DOHH2 (cell line): ENCODE data around the gene RP2.

ENCODE experiments used
- CTCF ChIP-seq: fragments of 200-600 bp; sonication (generic); IDR thresholded peaks from one replicate; pipeline ENCODE4 v1.5.1; 2014; ENCODE audit warnings: antibody characterized with exemption, mild to moderate bottlenecking, low read depth, low read length; ENCODE audit not compliant: poor library complexity, severe bottlenecking
- EZH2phosphoT487 ChIP-seq: fragments of 200-600 bp; sonication (generic); IDR thresholded peaks from 2 replicates; pipeline ENCODE4 v1.6.1; 2017; ENCODE audit warnings: borderline replicate concordance, mild to moderate bottlenecking, antibody characterized with exemption, low read length, moderate library complexity, mixed read lengths

GRCh38 chrX:46850771-46851170, 13.9 kb downstream of the RP2 start:
- TF ChIP-seq CTCF = no peak
- TF ChIP-seq EZH2phosphoT487 = no peak
